ENCODE measurements around the gene JPH2.

DNA sequence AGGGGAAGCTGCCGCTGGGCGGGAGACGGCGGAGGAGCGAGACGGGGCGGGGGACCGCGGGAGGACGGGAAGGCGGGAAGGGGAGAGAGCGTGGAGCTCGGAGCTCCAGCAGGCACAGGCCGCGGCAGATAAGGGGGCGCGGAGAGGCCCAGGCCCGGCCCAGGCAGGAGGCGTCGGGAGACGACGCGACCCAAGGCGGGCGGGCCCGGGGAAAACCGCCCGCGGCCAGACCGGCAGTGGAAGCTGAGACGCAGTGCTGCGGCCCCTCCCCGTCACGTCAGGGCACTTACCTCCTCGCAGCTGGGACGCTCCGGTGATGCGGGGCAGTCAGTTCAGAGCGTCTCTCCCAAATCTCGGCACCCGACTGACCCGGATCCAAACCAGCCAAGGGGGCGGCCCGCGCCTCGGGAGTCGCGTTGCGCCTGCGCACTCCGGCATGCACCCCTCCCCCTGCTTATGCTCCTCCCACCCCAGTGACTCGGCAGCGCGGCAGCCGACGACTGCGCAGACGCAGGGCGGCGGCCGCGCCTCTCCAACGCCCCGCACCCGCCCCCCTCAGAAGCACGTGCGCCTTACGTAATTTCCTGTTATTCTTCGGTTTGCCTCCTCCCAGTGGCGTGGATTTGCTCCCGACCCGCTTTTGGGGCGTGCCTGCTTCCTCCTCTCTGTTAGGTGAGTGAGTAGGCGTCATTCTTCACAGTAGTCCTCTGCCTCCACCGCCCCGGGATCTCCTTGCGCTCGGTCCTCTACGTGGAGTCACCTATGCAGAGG, 23.6 kb upstream of the JPH2 start, which contains the start of gene OSER1:
- no peak for TF ChIP-seq CTCF (IDR thresholded peaks at IDR 0.05; ENCODE audit: insufficient read depth, low read length, poor library complexity, severe bottlenecking)
- TF ChIP-seq EZH2phosphoT487 (conservative IDR thresholded peaks at IDR 0.05; ENCODE audit: low read length) = no peak

All from SU-DHL-6 (cell line).